Skeletal muscle satellite cell (primary cell): Measurements from ENCODE around the gene ZBTB25. TPM values are rescaled to one million over a fixed set of nuclear protein-coding genes. Genes with fewer than 3 reads are reported as not detected.

Experiments used
- H3K27me3 ChIP-seq: 2 replicates; pipeline ENCODE4 v1.7.0; 2013; ENCODE audit warnings: low read length; ENCODE audit not compliant: control insufficient read depth, insufficient read depth
- H3K36me3 ChIP-seq: 2 replicates; pipeline ENCODE4 v1.7.0; 2013; ENCODE audit warnings: mild to moderate bottlenecking, control low read depth, low read length; ENCODE audit not compliant: insufficient read depth
- H3K4me1 ChIP-seq: 2 replicates; pipeline ENCODE4 v1.7.0; 2013; ENCODE audit warnings: low read length; ENCODE audit not compliant: control insufficient read depth, insufficient read depth
- H3K4me2 ChIP-seq: 2 replicates; pipeline ENCODE4 v1.7.0; 2013; ENCODE audit warnings: mild to moderate bottlenecking, low read length
- H3K4me3 ChIP-seq: 2 replicates; pipeline ENCODE4 v1.7.0; 2013; ENCODE audit warnings: low read length
- H3K9ac ChIP-seq: 2 replicates; pipeline ENCODE4 v1.7.0; 2013; ENCODE audit warnings: mild to moderate bottlenecking, low read depth, low read length, moderate library complexity
- H3K9me3 ChIP-seq: replicated peaks from 2 replicates; pipeline ENCODE4 v1.7.0; 2013; ENCODE audit warnings: mild to moderate bottlenecking, control low read depth, low read length
- small RNA-seq: library from RNA; depleted of rRNA; stranded (forward); fragments of <200 nt; gene quantifications from one replicate; pipeline ENCODE3, GENCODE V24; 2012

The ZBTB25 gene

GRCh38 chr14:64401949-64402348, 101.7 kb downstream of the ZBTB25 start:
- Histone ChIP-seq H3K36me3 (peaks cover 21% of the 10 kb centered on the region), H3K4me2 (no peak overlapping the region), H3K4me1 (no peaks in the 10 kb centered on the region), H3K9me3 (no peaks in the 10 kb centered on the region), H3K9ac (no peak overlapping the region), H3K27me3 (no peaks in the 10 kb centered on the region), H3K4me3 (no peak overlapping the region)

GRCh38 chr14:64400829-64401459, 102.7 kb downstream of the ZBTB25 start:
- Histone ChIP-seq H3K4me2 (no peak overlapping the region), H3K9ac (no peak overlapping the region), H3K4me3 (no peak overlapping the region), H3K9me3 (no peaks in the 10 kb centered on the region), H3K4me1 (no peaks in the 10 kb centered on the region), H3K27me3 (no peaks in the 10 kb centered on the region), H3K36me3 (peaks cover 21% of the 10 kb centered on the region)

Small RNAs within 50 kb of the gene (small RNA-seq; reads per million reads assigned to genes)
- not detected for gene AL049869.4
